Measurements from ENCODE around the gene CARHSP1. TPM values are rescaled to one million over a fixed set of nuclear protein-coding genes. Genes with fewer than 3 reads are reported as not detected.

The CARHSP1 gene
- total and polyA plus RNA-seq, 9 of the 15 experiments (the other 6 are each of a cell fraction or from before 2014, with no cell fraction given), result 5.8 to 114 (median 41.1) TPM

GRCh38 chr16:8910811-8911210 lies 42.0 kb upstream of the CARHSP1 start:
- in situ Hi-C loops (cut with MboI) (no loop called here), intact Hi-C loops (cut with micrococcal nuclease) (no loop called here)
- H3K36me3 ChIP-seq (ENCODE audit: control insufficient read depth, insufficient read depth, low read length), result peaks cover 92% of the 10 kb centered on the region
- no peaks in the 10 kb centered on the region for H3K9me3 ChIP-seq (replicated peaks; ENCODE audit: control insufficient read depth, insufficient read depth, low read depth, low read length)
- FAIRE-seq, result no peak
- H2AFZ ChIP-seq (ENCODE audit: low read depth, low read length), result no peak overlapping the region
- H3K79me2 ChIP-seq (ENCODE audit: control insufficient read depth, insufficient read depth, low read length), result 0 out of 3 replicates have a peak, but pooled peaks cover 4% of the 10 kb centered on the region
- H3K9me1 ChIP-seq (ENCODE audit: control insufficient read depth, insufficient read depth, low read length), result no peaks in the 10 kb centered on the region
- ChIA-PET POLR2A (interaction anchor here (0.8 to 1.8 kb wide), 3 partner anchors 14 to 35 kb away, joined by 3 to 4 read pairs (median 4); no protein-coding TSS in a partner anchor), CTCF (ENCODE audit: low intra/inter-chr PET ratio) (interaction anchor here (1.4 kb wide), 1 partner anchor 343 kb away, joined by 3 read pairs; no protein-coding TSS in a partner anchor)
- no peak overlapping the region for H3K4me2 ChIP-seq (ENCODE audit: insufficient read depth, low read length)
- H3K9ac ChIP-seq (ENCODE audit: insufficient read depth in 1 of 2, low read depth in 2 of 2, low read length in 2 of 2), result no peak overlapping the region
- ATAC-seq, result no peak
- no peak for DNase-seq (ENCODE audit: extremely low read depth in 1 of 4, low spot score in 3 of 4)
- WGBS (ENCODE audit: insufficient coverage, low coverage, missing lambda C conversion rate), result 89% methylated on average over 1 of the region's 1 CpG
- H3K4me3 ChIP-seq, result no peak overlapping the region
- H3K27ac ChIP-seq (ENCODE audit: extremely low read depth, low read depth, low read length), result no peak overlapping the region
- 0 out of 2 replicates have a peak, but pooled peaks cover 3% of the 10 kb centered on the region for H4K20me1 ChIP-seq (replicated peaks; ENCODE audit: control insufficient read depth, insufficient read depth, low read length)
- H3K27me3 ChIP-seq (ENCODE audit: control insufficient read depth in 2 of 2, insufficient read depth in 2 of 2, low read length in 2 of 2), result no peaks in the 10 kb centered on the region
- H3K4me1 ChIP-seq (replicated peaks in 1 of 2; ENCODE audit: control insufficient read depth in 2 of 2, insufficient read depth in 2 of 2, low read length in 2 of 2), result no peaks in the 10 kb centered on the region
- BruUV-seq (replicated peaks), result no TSS peak
- TF ChIP-seq TCF3 (CRISPR knock-in tag; IDR thresholded peaks at IDR 0.05) (no peak), USF2 (CRISPR knock-in tag; IDR thresholded peaks at IDR 0.05) (no peak), FUS (optimal IDR thresholded peaks at IDR 0.05; ENCODE audit: low read depth, low read length) (no peak), PCBP2 (IDR thresholded peaks at IDR 0.05; ENCODE audit: low read depth, low read length, poor library complexity, severe bottlenecking) (no peak), TEAD1 (CRISPR knock-in tag; IDR thresholded peaks at IDR 0.05) (no peak), XRCC4 (IDR thresholded peaks at IDR 0.05; ENCODE audit: extremely low read depth, insufficient read depth, insufficient read length) (no peak), KLF1 (tag; IDR thresholded peaks at IDR 0.05) (no peak), CXXC5 (CRISPR knock-in tag; IDR thresholded peaks at IDR 0.05) (no peak), CBFA2T2 (conservative IDR thresholded peaks at IDR 0.05) (no peak), ZNF347 (CRISPR knock-in tag; IDR thresholded peaks at IDR 0.05; ENCODE audit: low read depth) (no peak), ZFP36 (IDR thresholded peaks at IDR 0.05; ENCODE audit: low read depth, low read length, partially characterized antibody) (no peak), NR4A1 (CRISPR knock-in tag; IDR thresholded peaks at IDR 0.05) (no peak), NR4A1 (tag; IDR thresholded peaks at IDR 0.05) (no peak), ZBTB49 (CRISPR knock-in tag; IDR thresholded peaks at IDR 0.05; ENCODE audit: borderline replicate concordance) (no peak), ZNF586 (CRISPR knock-in tag; conservative IDR thresholded peaks at IDR 0.05) (no peak)
- TF ChIP-seq, protein P1, sequence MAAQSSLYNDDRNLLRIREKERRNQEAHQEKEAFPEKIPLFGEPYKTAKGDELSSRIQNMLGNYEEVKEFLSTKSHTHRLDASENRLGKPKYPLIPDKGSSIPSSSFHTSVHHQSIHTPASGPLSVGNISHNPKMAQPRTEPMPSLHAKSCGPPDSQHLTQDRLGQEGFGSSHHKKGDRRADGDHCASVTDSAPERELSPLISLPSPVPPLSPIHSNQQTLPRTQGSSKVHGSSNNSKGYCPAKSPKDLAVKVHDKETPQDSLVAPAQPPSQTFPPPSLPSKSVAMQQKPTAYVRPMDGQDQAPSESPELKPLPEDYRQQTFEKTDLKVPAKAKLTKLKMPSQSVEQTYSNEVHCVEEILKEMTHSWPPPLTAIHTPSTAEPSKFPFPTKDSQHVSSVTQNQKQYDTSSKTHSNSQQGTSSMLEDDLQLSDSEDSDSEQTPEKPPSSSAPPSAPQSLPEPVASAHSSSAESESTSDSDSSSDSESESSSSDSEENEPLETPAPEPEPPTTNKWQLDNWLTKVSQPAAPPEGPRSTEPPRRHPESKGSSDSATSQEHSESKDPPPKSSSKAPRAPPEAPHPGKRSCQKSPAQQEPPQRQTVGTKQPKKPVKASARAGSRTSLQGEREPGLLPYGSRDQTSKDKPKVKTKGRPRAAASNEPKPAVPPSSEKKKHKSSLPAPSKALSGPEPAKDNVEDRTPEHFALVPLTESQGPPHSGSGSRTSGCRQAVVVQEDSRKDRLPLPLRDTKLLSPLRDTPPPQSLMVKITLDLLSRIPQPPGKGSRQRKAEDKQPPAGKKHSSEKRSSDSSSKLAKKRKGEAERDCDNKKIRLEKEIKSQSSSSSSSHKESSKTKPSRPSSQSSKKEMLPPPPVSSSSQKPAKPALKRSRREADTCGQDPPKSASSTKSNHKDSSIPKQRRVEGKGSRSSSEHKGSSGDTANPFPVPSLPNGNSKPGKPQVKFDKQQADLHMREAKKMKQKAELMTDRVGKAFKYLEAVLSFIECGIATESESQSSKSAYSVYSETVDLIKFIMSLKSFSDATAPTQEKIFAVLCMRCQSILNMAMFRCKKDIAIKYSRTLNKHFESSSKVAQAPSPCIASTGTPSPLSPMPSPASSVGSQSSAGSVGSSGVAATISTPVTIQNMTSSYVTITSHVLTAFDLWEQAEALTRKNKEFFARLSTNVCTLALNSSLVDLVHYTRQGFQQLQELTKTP (IDR thresholded peaks at IDR 0.05; ENCODE audit: low read depth in 1 of 2, partially characterized antibody in 2 of 2), result no peak

Measured in K562 (cell line).